Astrocyte (in vitro differentiated cells and primary cell): ENCODE data around the gene DAO. TPM values are rescaled to one million over a fixed set of nuclear protein-coding genes. Genes with fewer than 3 reads are reported as not detected.

Experiments used
- DNase-seq: peaks from one replicate; pipeline ENCODE4 v3.0.0-alpha.2; 2010; ENCODE audit warnings: low read depth
- FAIRE-seq: peaks from 2 replicates; lab custom pipeline; 2011; peaks lifted over from hg19 to GRCh38; lab: Jason Lieb, UNC
- H2AFZ ChIP-seq: 2 replicates; pipeline ENCODE4 v1.6.0; 2012; ENCODE audit warnings: low read depth, low read length, inconsistent platforms
- H3K27ac ChIP-seq: 2 replicates; pipeline ENCODE4 v1.5.1; 2011; ENCODE audit warnings: low read depth, low read length, inconsistent platforms
- H3K27me3 ChIP-seq: 2 replicates; pipeline ENCODE4 v1.6.0; 2011; ENCODE audit warnings: low read length, inconsistent platforms; ENCODE audit not compliant: insufficient read depth
- H3K36me3 ChIP-seq: 2 replicates; pipeline ENCODE4 v1.5.1; 2011; ENCODE audit warnings: low read length, inconsistent platforms; ENCODE audit not compliant: insufficient read depth
- H3K4me1 ChIP-seq: 2 replicates; pipeline ENCODE4 v1.5.1; 2011; ENCODE audit warnings: low read length, inconsistent platforms; ENCODE audit not compliant: insufficient read depth
- H3K4me2 ChIP-seq: 2 replicates; pipeline ENCODE4 v1.6.0; 2012; ENCODE audit warnings: low read length, inconsistent platforms
- H3K4me3 ChIP-seq: 2 replicates; pipeline ENCODE4 v1.5.1; 2011; ENCODE audit warnings: low read depth, mild to moderate bottlenecking, low read length, inconsistent platforms; ENCODE audit not compliant: insufficient read depth
- H3K79me2 ChIP-seq: 2 replicates; pipeline ENCODE4 v1.6.0; 2012; ENCODE audit warnings: mild to moderate bottlenecking, low read length, inconsistent platforms; ENCODE audit not compliant: insufficient read depth
- H3K9ac ChIP-seq: 2 replicates; pipeline ENCODE4 v1.6.0; 2012; ENCODE audit warnings: mild to moderate bottlenecking, low read length, inconsistent platforms
- H3K9me3 ChIP-seq: 2 replicates; pipeline ENCODE4 v1.5.1; 2012; ENCODE audit warnings: low read depth, mild to moderate bottlenecking, low read length, inconsistent platforms; ENCODE audit not compliant: insufficient read depth
- H4K20me1 ChIP-seq: 2 replicates; pipeline ENCODE4 v1.6.0; 2012; ENCODE audit warnings: low read length, inconsistent platforms; ENCODE audit not compliant: insufficient read depth
- H3K27ac Mint-ChIP-seq: one replicate; pipeline ENCODE4 v1.8.0; 2021; ENCODE audit warnings: mild to moderate bottlenecking, mixed read lengths; ENCODE audit not compliant: unreplicated experiment
- H3K27me3 Mint-ChIP-seq: one replicate; pipeline ENCODE4 v1.8.0; 2021; ENCODE audit warnings: low read depth, mixed read lengths; ENCODE audit not compliant: unreplicated experiment
- H3K36me3 Mint-ChIP-seq: one replicate; pipeline ENCODE4 v1.8.0; 2021; ENCODE audit warnings: low read depth, mixed read lengths; ENCODE audit not compliant: unreplicated experiment
- H3K4me1 Mint-ChIP-seq: one replicate; pipeline ENCODE4 v1.8.0; 2021; ENCODE audit warnings: low read depth, mixed read lengths; ENCODE audit not compliant: unreplicated experiment
- H3K4me3 Mint-ChIP-seq: one replicate; pipeline ENCODE4 v1.8.0; 2021; ENCODE audit warnings: mild to moderate bottlenecking, moderate library complexity, mixed read lengths; ENCODE audit not compliant: unreplicated experiment
- H3K9me3 Mint-ChIP-seq: one replicate; pipeline ENCODE4 v1.8.0; 2021; ENCODE audit warnings: mild to moderate bottlenecking, mixed read lengths; ENCODE audit not compliant: unreplicated experiment
- EZH2 ChIP-seq: IDR thresholded peaks from 2 replicates; pipeline ENCODE4 v1.6.1; 2012; ENCODE audit warnings: mild to moderate bottlenecking, low read length, inconsistent platforms; ENCODE audit not compliant: insufficient read depth
- microRNA-seq: library from miRNA; unstranded; fragments of <30 nt; microRNA quantifications from one replicate; pipeline ENCODE4 v1.2.0, GENCODE V29; 2020
- total RNA-seq: library from RNA; stranded (reverse); gene quantifications from 2 replicates; pipeline ENCODE4 v1.2.1, GENCODE V29; 2021

The DAO gene
- total RNA-seq, 1 donor from 2014 or later = not detected

GRCh38 chr12:108949976-108950375 lies 70.1 kb downstream of the DAO start:
- H2AFZ ChIP-seq = no peak overlapping the region
- H3K9ac ChIP-seq = no peak overlapping the region
- H3K27me3 ChIP-seq = peaks cover 5% of the 10 kb centered on the region
- H3K4me2 ChIP-seq = no peak overlapping the region
- no peak for TF ChIP-seq EZH2
- Mint-ChIP-seq H3K9me3 (peaks cover 20% of the 10 kb centered on the region), H3K27me3 (peaks cover 6% of the 10 kb centered on the region), H3K27ac (no peak overlapping the region), H3K4me3 (no peak overlapping the region), H3K4me1 (peaks cover 2% of the 10 kb centered on the region), H3K36me3 (no peaks in the 10 kb centered on the region)
- no peak overlapping the region for H3K4me3 ChIP-seq
- no peak for DNase-seq
- no peaks in the 10 kb centered on the region for H3K79me2 ChIP-seq
- H3K36me3 ChIP-seq = no peaks in the 10 kb centered on the region
- no peaks in the 10 kb centered on the region for H3K4me1 ChIP-seq
- no peak for FAIRE-seq
- no peak overlapping the region for H3K27ac ChIP-seq
- H4K20me1 ChIP-seq = no peaks in the 10 kb centered on the region
- peaks cover 5% of the 10 kb centered on the region for H3K9me3 ChIP-seq

Small RNA genes within 50 kb of the gene (microRNA-seq; reads per million reads assigned to microRNA genes)
- gene MIR619 = not detected

Other genes with a start within 250 kb of the DAO start
- 4.9 and 5.8 TPM in 2 replicates for gene SELPLG, start 246.2 kb upstream of the DAO start, total RNA-seq
- 364 and 391 TPM in 2 replicates for gene CORO1C, start 148.6 kb upstream of the DAO start, total RNA-seq
- gene SSH1, start 22.5 kb upstream of the DAO start, total RNA-seq = 64.6 and 75.9 TPM in 2 replicates
- not detected in 2 replicates for gene SVOP, start 141.0 kb downstream of the DAO start, total RNA-seq
- 12.1 and 15.9 TPM in 2 replicates for gene USP30, start 172.5 kb downstream of the DAO start, total RNA-seq
- 5.1 and 6.0 TPM in 2 replicates for gene ALKBH2, start 213.4 kb downstream of the DAO start, total RNA-seq
- 20.5 and 21.9 TPM in 2 replicates for gene UNG, start 217.5 kb downstream of the DAO start, total RNA-seq
- 1.7 and 3.9 TPM in 2 replicates for gene ACACB, start 236.5 kb downstream of the DAO start, total RNA-seq